ENCODE measurements around the gene UBAC2.

The UBAC2 gene

GRCh38 chr13:99311748-99312492 is 111.3 kb downstream of the UBAC2 start:
- DNase-seq (ENCODE audit: low spot score) = no peak

GRCh38 chr13:99312493-99312883 is 111.8 kb downstream of the UBAC2 start:
- DNase-seq (ENCODE audit: low spot score) = no peak

- no peak for DNase-seq (ENCODE audit: low spot score)
Measured at GRCh38 chr13:99313501-99313900, 112.8 kb downstream of the UBAC2 start.

- no peak for DNase-seq (ENCODE audit: low spot score)
Measured at GRCh38 chr13:99313941-99314340, 113.3 kb downstream of the UBAC2 start.

DNA sequence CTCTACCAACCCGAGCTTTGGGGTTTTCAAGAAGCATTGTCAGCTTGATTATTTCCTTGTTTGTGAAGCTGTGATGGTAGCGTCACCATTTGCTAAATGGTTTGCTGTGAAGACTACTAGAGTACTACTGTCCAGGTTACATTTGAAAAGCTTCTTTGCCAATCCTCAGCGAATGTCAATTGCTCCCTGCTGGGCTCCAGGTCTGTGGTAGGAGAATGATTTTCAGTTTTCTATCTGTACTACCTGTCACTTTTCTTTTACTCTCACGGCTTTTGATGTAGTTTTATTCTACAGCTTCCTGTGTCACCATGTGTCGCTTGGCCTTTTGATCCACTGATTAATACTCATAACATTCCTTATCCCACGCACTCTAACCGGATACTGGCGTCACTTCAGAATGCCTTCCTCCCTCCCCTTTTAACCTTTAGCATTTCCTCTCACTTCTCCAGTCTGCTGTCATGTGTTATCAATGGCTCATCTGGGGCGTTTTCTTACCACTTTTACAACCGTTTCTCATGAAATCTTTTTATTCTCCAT is 114.1 kb downstream of the UBAC2 start:
- DNase-seq (ENCODE audit: low spot score) = peak; percentile 18

DNA sequence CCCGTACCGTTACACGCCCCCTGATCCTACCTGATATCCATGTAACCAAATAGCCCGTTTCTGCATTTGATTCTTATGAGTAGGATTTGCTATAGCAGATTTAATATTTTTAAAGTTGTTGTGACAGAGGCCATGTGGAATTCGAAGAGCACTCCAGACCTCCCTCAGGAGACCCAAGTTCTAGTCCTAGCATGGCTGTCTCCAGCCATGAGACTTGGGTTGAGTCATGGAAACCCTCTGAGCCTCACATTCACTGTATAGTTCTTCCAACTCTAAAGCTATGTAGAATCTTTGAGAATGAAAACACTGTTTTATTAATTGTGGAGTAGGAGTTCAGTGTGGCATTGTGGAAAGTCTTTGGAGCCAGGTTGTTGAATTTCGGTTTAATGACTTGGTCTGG is 114.5 kb downstream of the UBAC2 start:
- no peak for DNase-seq (ENCODE audit: low spot score)

GRCh38 chr13:99316224-99316623 is 115.6 kb downstream of the UBAC2 start:
- no peak for DNase-seq (ENCODE audit: low spot score)

DNA sequence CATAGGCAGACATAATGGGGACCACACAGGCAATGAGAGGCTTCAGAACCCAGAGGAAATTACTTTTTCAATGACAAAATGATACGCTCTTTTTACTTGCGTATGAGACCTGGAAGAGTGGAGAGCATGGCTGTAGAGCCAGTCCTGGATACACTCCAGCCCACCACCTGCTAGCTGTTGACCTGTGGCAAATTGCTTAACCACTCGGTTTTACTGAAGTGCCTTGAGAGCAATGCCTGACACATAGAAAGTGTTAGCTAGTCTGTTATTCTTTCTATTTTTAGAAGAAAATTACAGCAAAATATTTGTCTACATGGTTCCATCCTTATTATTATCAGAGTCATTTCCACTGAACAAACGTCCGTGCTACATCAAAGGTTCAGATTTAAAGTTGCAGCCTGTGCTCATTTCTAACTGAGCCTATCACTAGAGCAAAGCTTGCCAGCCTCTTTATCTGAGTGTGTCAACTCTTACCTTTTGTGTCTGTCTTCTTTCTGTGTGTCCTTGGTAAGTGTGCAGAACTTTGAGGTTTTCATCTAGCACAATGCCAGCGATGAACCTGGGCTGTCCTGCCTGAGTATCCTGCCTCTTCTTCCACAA is 116.1 kb downstream of the UBAC2 start:
- no peak for DNase-seq (ENCODE audit: low spot score)

DNA sequence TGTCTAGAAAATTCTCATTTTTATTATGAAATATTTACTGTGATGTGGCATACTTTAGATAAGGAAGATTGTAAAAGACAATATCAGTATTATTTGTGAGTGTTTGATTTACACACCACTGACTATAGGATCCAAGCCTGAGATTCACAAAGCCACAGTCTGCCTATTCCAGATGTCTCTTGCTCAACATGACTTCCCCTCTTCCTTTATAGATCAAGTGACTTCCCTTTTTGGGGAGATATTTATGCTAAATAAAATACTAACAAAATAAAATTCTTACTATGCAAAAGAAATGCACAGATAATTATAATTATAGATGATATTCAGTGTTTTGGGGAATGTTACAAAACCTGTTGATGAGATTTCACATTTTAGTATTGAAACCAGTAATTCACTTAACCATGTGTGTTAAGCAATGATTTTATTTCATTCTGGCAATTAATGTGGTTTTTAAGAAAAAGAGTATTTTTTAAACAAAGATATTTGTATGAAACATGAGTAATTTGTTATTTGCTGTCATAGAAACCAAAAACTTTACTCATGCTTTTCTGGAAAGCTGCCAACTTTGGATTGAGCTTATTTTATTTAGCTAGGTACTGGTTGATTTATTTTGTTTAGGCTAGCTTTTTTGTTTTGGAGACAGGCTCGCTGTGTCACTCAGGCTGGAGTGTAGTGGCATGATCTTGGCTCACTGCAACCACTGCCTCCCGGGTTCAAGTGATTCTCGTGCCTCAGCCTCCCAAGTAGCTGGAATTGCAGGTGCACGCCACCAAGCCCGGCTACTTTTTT is 120.2 kb downstream of the UBAC2 start:
- peak; percentile 6 for DNase-seq (ENCODE audit: low spot score)

- no peak for DNase-seq (ENCODE audit: low spot score)
Measured at GRCh38 chr13:99321709-99322108, 121.1 kb downstream of the UBAC2 start.

- DNase-seq (ENCODE audit: low spot score) = no peak
Measured at GRCh38 chr13:99322297-99323103, 121.8 kb downstream of the UBAC2 start.

GRCh38 chr13:99323488-99323887 is 122.8 kb downstream of the UBAC2 start:
- DNase-seq (ENCODE audit: low spot score) = no peak

GRCh38 chr13:99326012-99326411 is 125.4 kb downstream of the UBAC2 start:
- no peak for DNase-seq (ENCODE audit: low spot score)

DNA sequence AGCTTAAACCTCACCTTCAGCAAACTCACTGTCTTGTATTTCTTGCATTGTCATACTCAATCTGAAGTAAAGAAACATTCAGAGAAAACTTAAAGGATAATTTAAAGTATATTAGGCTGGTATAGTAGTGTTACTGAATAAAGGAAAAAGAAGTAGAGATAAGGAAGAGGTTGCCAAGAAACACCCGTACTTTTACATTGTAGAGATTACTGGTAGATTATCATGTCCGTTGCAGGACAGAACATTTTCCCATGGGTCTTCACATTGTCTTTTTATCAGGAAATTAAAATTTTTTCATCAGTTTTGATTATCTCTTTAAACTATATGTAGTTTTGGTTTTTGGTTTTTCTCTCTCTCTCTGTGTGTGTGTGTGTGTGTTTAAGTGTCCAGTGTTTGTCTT is 126.5 kb downstream of the UBAC2 start:
- DNase-seq (ENCODE audit: low spot score) = no peak

DNA sequence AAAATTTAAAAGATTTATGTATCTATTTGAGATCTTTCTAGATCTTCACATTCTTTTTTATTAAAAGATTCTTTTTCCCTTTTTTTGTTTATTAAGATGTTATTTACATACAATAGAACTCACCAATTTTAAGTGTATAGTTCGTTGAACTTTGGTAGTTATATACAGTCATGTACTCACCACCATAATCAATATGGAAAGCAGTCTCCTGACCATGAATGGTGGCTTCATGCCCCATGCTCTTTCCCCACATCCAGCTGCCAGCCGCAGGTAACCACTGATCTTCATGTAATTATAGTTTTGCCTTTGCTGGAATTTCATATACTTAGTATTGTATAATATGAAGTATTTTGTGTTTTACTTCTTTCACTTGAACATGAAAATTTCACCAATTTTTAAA is 127.1 kb downstream of the UBAC2 start:
- no peak for DNase-seq (ENCODE audit: low spot score)

- DNase-seq (ENCODE audit: low spot score) = no peak
Measured at GRCh38 chr13:99329477-99329876, 128.8 kb downstream of the UBAC2 start.

- DNase-seq (ENCODE audit: low spot score) = no peak
Measured at GRCh38 chr13:99330942-99331341, 130.3 kb downstream of the UBAC2 start.

DNA sequence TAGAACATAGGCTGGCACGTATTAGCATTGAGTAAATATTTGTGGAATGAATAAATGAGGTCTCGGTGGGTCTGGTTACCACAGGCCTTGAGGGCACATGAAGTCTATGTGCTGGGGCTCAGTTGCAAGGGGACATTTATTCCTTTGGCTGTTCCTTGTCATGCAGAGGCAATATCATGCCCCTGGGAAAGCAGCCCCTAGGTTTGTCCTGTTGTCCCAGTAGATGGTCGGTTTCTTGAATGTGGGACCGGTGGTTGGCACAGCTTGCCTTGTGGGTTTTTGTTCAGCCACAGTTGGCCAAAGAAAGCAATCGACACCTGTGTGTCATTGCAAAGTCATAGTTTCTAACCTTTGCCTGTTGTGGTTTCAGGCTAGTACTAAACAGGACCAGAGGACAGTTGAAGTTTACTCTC is 131.2 kb downstream of the UBAC2 start:
- DNase-seq (ENCODE audit: low spot score) = no peak

DNA sequence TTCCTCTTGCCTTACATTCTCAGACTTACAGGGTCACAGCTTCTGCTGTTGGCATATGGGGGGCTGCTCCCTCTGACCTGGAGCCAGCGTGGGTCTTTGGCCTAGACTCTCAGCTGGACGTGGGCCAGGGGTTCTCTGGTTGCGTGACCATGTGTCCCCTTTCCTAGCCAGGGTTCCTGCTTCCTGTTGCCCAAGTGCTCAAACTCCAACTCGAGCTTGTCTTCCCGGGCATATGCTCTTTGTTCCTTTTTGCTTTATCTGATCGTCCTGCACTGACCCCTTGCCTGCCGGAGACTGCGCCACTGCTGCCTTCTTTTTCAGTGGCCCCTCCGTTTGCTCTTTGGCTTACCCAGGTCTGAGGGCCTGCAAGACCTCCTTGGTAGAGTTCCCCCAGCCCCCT is 131.8 kb downstream of the UBAC2 start:
- DNase-seq (ENCODE audit: low spot score) = no peak

DNA sequence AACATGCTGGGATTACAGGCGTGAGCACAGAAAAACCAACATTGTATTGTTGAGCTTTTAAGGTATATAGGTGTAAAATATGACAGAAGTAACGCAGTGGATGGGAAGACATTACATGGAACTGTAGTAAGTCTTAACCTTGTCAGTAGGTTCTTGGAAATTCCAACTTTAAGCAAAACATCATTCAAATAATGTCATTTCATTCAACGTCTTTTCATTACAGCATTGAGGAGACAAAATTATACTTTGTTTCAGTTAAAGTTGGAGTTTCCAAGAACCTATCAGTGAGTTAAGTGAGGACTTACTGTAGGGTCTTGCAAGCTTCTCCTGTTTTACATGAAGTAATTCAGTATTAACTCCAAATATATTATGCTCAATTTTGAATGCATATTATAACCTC is 133.6 kb downstream of the UBAC2 start:
- no peak for DNase-seq (ENCODE audit: low spot score)

DNA sequence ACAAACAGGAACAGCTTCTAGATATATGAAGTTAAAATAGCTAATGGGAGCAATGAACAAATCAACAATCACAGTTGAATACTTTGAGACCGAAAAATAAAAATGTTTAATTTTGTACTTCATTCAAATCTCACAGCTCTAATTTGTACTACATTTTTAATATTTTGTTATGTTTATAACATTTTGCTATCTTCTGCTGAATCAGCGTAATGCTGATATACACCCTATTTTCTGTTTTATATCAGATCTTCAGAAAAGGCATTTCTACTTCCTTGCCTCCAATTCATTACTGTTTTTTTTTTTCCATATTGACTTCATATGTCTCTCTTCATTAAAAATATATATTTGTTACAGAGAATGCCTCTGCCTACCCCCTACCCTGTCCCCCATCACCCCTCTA is 134.4 kb downstream of the UBAC2 start:
- DNase-seq (ENCODE audit: low spot score) = no peak

GRCh38 chr13:99335603-99336002 is 134.9 kb downstream of the UBAC2 start:
- no peak for DNase-seq (ENCODE audit: low spot score)
